Kidney capillary endothelial cell (primary cell): ENCODE results near the gene KDM3B.

Experiments used
- DNase-seq: peaks from one replicate; pipeline ENCODE4 v3.0.0-alpha.2; 2018; ENCODE audit warnings: low spot score

The KDM3B gene

DNA sequence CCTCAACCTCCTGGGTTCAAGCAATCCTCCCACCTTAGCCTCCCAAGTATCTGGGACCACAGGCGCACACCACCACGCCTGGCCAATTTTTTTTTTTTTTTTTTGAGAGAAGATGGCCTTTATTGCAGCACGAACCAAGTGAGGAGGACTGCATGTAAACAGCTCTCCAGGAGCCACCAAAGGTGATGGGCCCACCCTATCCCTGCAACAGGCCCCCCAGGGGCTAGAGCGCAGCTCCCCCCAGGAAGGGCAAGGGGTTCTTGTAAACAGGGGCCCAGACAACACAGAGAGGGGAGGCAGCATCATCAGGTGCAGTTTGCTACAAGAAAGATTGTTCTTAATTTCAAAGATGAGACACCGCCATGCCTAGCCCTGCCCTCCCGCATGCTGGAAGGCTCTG, 100.2 kb downstream of the KDM3B start:
- DNase-seq = no peak

GRCh38 chr5:138453590-138453989, 101.1 kb downstream of the KDM3B start:
- no peak for DNase-seq

DNA sequence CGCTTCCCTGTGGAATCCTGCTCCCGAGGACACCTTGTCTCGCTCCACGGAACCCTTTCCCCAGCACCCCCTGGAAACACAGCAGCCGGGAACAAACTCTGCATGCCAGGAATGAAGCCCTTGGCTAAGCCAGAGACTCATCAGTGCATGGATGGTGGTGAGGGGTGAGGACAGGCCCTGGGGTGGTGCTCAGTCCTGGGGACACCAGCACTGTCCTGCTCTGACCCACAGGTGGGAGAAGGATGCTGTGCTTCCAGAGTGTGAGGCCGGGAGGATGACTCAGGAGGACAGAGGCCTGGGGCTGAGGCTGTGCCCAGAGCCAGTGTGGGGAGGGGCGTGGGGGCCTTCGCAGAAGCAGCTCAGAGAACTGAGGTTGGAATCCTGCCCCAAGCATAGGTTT, 101.6 kb downstream of the KDM3B start:
- DNase-seq = no peak

- DNase-seq = no peak
These were observed 102.9 kb downstream of the KDM3B start for GRCh38 chr5:138455232-138455930.

DNA sequence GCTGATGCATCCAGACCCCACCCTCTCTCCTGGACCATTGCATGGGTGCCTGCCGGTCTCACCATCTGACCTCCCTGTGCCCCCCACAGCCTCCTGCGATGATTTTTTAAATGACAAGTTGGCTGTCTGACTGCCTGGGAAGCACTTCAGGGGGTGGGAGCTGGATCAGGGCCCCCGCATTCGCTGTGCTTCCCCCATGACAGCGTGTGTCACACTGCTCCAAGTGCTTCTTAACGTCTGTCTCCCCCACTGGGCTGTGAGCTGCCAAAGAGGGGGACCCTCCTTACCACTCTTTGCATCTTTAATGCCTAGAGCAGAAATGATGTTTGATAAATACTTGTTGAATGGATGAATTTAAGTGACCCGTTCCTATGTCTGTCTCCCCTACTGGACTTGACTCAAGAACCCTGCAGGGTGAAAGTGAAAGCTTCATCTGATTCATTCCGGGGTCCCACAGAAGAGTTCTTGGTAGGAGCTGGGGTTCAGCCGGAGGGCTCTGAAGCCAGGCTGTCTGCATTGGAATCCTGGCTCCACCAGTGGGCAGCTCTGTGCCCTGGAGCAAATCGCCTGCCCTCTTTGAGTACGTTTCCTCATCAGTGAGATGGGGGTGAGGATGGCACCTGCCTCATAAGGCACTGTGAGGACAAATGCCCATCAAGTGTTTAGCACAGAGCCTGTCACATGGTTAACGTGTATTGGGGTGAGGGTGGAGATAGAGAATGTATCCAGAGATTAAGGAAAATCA, 105.2 kb downstream of the KDM3B start:
- DNase-seq = no peak

GRCh38 chr5:138458384-138458783, 105.9 kb downstream of the KDM3B start:
- DNase-seq = no peak

DNA sequence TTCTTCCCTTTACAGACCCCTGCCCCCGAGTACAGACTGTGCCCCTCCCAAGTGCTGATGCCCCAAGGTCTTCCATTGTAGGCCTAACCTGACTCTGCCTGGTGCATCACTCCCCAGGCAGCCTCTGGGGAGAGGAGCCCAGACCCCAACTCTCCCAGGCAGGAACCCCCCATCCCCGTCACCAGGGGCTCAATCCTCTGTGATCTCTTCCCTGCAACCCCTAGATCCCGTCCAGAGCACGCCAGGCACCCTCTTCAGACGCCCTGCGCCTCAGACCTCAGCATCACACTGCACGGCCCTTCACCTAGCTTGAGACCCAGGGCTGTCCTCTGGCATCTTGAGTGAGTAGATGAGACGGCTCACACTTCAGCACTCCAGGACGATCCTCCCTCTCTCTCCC, 106.4 kb downstream of the KDM3B start:
- DNase-seq = no peak

DNA sequence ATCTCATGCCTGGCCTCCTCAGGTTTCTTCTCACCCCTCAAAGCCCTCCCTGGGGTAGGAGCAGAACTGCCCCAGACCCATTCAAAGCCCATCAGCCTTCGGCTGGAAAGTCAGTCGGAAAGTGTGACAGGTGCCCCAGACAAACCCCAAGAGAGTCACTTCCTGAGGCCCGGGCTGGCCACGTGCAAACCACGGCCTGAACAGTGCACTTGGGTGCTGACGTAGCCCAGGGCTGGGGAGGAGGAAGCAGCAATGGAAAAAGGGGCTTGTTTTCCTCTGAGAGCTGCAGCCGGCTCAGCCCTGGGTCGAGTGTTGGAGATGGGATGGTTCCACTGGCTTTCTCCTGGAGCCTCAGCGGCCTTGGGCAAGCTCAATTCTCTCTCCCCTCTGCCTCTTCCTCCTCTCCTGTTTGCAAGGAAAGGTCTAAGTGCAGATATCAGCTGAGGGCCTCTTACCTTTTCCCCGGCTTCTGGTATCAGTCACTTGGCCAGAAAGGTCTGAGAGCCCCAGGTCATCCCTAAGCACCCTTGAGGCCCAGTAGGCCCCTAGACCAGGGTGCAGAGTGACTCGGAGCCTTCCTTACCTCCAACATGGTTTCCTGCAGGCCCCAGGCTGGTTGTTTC, 106.9 kb downstream of the KDM3B start:
- no peak for DNase-seq

DNA sequence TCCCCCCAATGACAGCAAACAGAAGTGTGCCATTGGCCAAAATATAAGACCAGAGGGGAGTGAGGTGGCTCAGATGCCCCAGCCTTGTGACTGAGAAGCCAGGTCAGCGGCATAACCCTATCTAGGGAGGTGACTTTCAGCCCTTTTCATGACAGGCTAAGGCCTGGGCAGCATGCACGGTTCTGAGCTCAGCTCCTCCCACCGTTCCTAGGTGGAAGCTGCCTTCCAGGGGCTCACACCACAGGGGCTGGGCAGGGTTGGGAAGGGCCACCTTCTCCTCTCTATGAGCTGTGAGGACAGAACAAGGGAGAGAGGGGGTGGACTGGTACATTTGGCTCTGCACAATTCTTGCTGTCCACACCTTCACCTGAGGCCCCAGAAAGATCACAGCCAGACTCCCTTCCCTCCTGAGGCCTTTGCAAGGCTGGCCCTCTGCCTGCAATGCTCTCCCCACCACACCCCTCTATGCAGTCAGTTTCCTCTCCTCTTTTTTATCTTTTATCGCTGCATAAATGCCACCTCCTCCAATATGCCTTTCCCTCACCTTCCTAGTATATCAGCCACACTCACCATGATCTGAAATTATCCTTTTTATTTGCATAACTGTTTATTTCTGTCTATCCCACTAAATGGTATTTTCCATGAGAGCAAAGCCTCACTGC, 107.7 kb downstream of the KDM3B start:
- no peak for DNase-seq

GRCh38 chr5:138461343-138462125, 109.0 kb downstream of the KDM3B start:
- DNase-seq = peak; percentile 36

DNA sequence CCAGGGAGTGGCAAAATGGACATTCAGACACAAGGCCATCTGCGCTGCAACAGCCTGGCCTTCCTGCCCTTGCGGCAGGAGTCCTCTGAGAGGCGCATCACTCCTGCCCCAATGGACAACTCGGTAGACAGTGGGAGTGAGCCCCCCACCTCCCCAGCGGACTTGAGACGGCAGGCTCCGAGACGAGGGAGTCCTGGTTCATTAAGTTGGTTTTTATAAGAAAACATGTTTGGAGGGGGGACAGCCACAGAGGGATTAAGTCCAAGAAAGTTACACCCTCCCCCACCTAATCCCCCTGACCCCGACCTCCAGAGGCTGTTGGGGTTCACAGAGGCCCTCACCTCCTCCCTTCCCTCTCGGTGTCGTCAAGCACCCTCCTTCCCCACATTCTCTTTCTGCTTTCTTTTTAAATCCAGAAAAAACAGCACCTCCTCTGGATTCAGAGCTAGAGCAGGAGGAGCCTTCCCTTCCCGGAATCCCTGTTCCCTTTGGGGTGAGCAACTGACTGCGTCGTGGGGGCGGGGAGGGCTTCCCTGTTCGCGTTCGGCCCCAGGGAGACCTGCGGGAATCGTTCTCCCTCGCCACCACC, 111.0 kb downstream of the KDM3B start:
- no peak for DNase-seq

DNA sequence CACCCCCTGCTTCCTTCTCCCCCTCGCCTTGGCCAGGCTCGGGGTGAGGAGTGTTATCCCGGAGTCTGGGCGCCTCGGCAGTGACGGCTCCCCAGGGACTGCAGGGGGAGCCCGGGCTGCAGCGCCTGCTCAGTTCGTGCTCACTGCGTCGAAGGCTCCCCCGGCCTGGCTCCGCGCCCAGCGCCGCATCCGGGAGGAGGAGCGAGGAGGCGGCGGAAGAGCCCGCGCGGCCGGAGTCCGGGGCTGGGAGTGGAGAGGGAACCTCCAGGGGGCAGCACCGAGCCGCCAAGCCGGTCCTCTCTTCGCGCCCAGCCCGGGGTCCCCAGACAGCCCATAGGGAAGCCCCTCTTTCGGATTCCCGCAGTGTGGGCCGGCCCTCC, 111.5 kb downstream of the KDM3B start:
- DNase-seq = peak; percentile 96

GRCh38 chr5:138464388-138465260, 112.1 kb downstream of the KDM3B start:
- peak; percentile 99 for DNase-seq

DNA sequence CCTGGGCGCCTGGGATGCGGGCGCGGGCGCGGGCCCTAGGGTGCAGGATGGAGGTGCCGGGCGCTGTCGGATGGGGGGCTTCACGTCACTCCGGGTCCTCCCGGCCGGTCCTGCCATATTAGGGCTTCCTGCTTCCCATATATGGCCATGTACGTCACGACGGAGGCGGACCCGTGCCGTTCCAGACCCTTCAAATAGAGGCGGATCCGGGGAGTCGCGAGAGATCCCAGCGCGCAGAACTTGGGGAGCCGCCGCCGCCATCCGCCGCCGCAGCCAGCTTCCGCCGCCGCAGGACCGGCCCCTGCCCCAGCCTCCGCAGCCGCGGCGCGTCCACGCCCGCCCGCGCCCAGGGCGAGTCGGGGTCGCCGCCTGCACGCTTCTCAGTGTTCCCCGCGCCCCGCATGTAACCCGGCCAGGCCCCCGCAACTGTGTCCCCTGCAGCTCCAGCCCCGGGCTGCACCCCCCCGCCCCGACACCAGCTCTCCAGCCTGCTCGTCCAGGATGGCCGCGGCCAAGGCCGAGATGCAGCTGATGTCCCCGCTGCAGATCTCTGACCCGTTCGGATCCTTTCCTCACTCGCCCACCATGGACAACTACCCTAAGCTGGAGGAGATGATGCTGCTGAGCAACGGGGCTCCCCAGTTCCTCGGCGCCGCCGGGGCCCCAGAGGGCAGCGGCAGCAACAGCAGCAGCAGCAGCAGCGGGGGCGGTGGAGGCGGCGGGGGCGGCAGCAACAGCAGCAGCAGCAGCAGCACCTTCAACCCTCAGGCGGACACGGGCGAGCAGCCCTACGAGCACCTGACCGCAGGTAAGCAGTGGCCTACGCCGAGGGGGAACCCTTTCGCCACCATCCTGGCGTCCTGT, 113.0 kb downstream of the KDM3B start, which contains the start of gene EGR1:
Gene EGR1 (plus strand): TSS at position 219 of the 864 bp plus-strand sequence. CDS start 283 bp downstream, at position 502.
- peak; percentile 88 for DNase-seq

- DNase-seq = no peak
These were observed 113.8 kb downstream of the KDM3B start for GRCh38 chr5:138466125-138466899.

DNA sequence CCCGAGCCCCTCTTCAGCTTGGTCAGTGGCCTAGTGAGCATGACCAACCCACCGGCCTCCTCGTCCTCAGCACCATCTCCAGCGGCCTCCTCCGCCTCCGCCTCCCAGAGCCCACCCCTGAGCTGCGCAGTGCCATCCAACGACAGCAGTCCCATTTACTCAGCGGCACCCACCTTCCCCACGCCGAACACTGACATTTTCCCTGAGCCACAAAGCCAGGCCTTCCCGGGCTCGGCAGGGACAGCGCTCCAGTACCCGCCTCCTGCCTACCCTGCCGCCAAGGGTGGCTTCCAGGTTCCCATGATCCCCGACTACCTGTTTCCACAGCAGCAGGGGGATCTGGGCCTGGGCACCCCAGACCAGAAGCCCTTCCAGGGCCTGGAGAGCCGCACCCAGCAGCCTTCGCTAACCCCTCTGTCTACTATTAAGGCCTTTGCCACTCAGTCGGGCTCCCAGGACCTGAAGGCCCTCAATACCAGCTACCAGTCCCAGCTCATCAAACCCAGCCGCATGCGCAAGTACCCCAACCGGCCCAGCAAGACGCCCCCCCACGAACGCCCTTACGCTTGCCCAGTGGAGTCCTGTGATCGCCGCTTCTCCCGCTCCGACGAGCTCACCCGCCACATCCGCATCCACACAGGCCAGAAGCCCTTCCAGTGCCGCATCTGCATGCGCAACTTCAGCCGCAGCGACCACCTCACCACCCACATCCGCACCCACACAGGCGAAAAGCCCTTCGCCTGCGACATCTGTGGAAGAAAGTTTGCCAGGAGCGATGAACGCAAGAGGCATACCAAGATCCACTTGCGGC, 114.6 kb downstream of the KDM3B start:
- no peak for DNase-seq

- DNase-seq = no peak
These were observed 115.2 kb downstream of the KDM3B start for GRCh38 chr5:138467711-138468132.
